NOMO-1 (cell line): Measurements from ENCODE around the gene BARX2.

Experiments
- DNase-seq, 2 experiments: peaks; one replicate each; lab custom pipeline; 2025; ENCODE audit not compliant: unreplicated experiment in 2 of 2; lab: John Stamatoyannopoulos, UW

BARX2 gene

GRCh38 chr11:129435499-129436245, 60.0 kb downstream of the BARX2 start:
- no peak for DNase-seq

- DNase-seq: no peak
These were observed 60.9 kb downstream of the BARX2 start for GRCh38 chr11:129436573-129436972.

GRCh38 chr11:129440028-129440713, 64.5 kb downstream of the BARX2 start:
- DNase-seq: no peak

- no peak for DNase-seq
These were observed 66.5 kb downstream of the BARX2 start for GRCh38 chr11:129442171-129442570.

- no peak for DNase-seq
These were observed 67.6 kb downstream of the BARX2 start for GRCh38 chr11:129443276-129443675.

- DNase-seq: no peak
These were observed 68.6 kb downstream of the BARX2 start for GRCh38 chr11:129444274-129444673.

GRCh38 chr11:129445226-129445625, 69.6 kb downstream of the BARX2 start:
- DNase-seq: no peak

- no peak for DNase-seq
These were observed 70.9 kb downstream of the BARX2 start for GRCh38 chr11:129446572-129446971.

- DNase-seq: no peak
These were observed 72.1 kb downstream of the BARX2 start for GRCh38 chr11:129447654-129448239.

- DNase-seq: no peak
These were observed 75.9 kb downstream of the BARX2 start for GRCh38 chr11:129451524-129451923.

GRCh38 chr11:129453293-129453721, 77.7 kb downstream of the BARX2 start:
- no peak for DNase-seq

GRCh38 chr11:129455101-129455500, 79.5 kb downstream of the BARX2 start:
- DNase-seq: no peak

- no peak for DNase-seq
These were observed 80.4 kb downstream of the BARX2 start for GRCh38 chr11:129455756-129456655.

- no peak for DNase-seq
These were observed 81.7 kb downstream of the BARX2 start for GRCh38 chr11:129457321-129457720.

GRCh38 chr11:129458278-129458677, 82.6 kb downstream of the BARX2 start:
- no peak for DNase-seq

- no peak for DNase-seq
These were observed 83.3 kb downstream of the BARX2 start for GRCh38 chr11:129458756-129459535.

GRCh38 chr11:129460714-129461113, 85.1 kb downstream of the BARX2 start:
- DNase-seq: no peak

GRCh38 chr11:129484068-129484467, 108.4 kb downstream of the BARX2 start:
- no peak for DNase-seq

GRCh38 chr11:129489249-129489648, 113.6 kb downstream of the BARX2 start:
- no peak for DNase-seq

GRCh38 chr11:129490004-129490403, 114.4 kb downstream of the BARX2 start:
- DNase-seq: no peak
